ENCODE results near the gene PLB1. TPM values are rescaled to one million over a fixed set of nuclear protein-coding genes. Genes with fewer than 3 reads are reported as not detected.

Gene PLB1
- total RNA-seq, 4 donors from 2014 or later: 1.1 to 6.5 (median 2.3) TPM

GRCh38 chr2:28452534-28453081 is 43.3 kb upstream of the PLB1 start:
- DNase-seq: no peak
- H3K4me3 ChIP-seq: no peak overlapping the region
- H3K27ac ChIP-seq: peak overlapping the region in 3 of 4 donors; percentile 77 to 82 (median 81)
- H3K27me3 ChIP-seq: no peaks in the 10 kb centered on the region
- H3K4me1 ChIP-seq: peaks cover 35 to 61% (median 44%) of the 10 kb centered on the region in 3 donors
- intact Hi-C loops (cut with DNase I): no loop called here
- no peaks in the 10 kb centered on the region for H3K36me3 ChIP-seq
- no peaks in the 10 kb centered on the region for H3K9me3 ChIP-seq
- no peak for TF ChIP-seq POLR2A (IDR thresholded peaks at IDR 0.05)
- peak; percentile 72 to 95 (median 92) for TF ChIP-seq CTCF (IDR thresholded peaks at IDR 0.05)
- 40 to 48% methylated on average over 3 to 7 of the region's 7 CpGs for WGBS, 2 donors

- H3K27ac ChIP-seq: peak overlapping the region; percentile 67 to 82 (median 79)
- H3K27me3 ChIP-seq: no peaks in the 10 kb centered on the region
- H3K4me3 ChIP-seq: no peak overlapping the region
- WGBS, 2 donors: 55 to 56% methylated on average over 2 to 4 of the region's 8 CpGs
- H3K4me1 ChIP-seq: peaks cover 30 to 53% (median 38%) of the 10 kb centered on the region in 3 donors
- TF ChIP-seq CTCF (IDR thresholded peaks at IDR 0.05): no peak
- no peak for TF ChIP-seq POLR2A (IDR thresholded peaks at IDR 0.05)
- H3K36me3 ChIP-seq: no peaks in the 10 kb centered on the region
- no peaks in the 10 kb centered on the region for H3K9me3 ChIP-seq
- DNase-seq: no peak
- intact Hi-C loops (cut with DNase I): no loop called here
Observed at GRCh38 chr2:28453396-28453795, 42.5 kb upstream of the PLB1 start.

DNA sequence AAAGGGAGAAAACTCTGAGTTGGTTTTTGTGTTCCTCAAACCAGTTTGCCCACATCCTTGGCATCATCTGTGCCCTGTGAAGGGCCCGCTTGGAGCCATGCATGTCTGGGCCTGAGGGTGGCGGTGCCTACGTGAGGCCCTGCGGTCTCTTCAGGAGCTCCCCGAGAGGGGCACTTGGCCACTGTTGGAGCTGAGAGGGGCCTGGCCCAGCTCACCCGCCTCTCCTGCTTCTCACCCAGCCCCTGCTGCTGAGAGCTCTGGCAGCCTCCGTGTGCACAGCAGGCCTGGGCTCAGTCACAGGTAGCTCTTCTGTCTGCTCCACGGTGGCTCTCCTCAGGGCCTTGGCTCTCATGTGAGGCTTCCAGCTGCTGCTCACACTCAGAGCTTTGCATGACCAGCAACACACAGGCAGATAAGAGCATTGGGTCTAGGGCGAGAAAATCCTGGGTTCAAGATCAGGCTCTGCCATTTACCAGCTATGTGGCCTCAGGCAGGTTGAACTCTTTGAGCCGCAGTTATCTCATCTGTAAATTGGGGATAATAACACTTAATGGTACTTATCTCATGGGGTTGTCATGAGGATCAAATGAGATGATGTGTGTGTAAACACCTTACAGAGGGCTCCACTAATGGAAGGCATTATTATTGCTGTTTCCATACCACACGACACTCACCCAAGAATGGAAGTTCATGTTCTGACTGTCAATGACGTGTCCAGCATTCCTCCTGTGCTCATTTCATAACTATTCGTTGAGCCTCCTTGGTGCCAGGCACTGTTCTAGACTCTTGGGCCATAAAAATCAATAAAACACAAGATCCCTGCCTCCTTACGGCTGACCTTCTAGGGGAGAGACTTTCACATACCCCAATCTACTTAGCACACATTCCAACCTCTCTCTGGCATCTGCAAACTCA is 41.6 kb upstream of the PLB1 start:
- peaks cover 21 to 44% (median 30%) of the 10 kb centered on the region in 3 donors for H3K4me1 ChIP-seq
- peak in 2 of 6 experiments; percentile 25 to 50 for TF ChIP-seq CTCF (IDR thresholded peaks at IDR 0.05)
- TF ChIP-seq POLR2A (IDR thresholded peaks at IDR 0.05): no peak
- no peaks in the 10 kb centered on the region for H3K9me3 ChIP-seq
- 68 to 75% methylated on average over 6 to 8 of the region's 14 CpGs for WGBS, 2 donors
- DNase-seq: no peak
- intact Hi-C loops (cut with DNase I): no loop called here
- peak overlapping the region; percentile 67 to 82 (median 79) for H3K27ac ChIP-seq
- H3K36me3 ChIP-seq: no peaks in the 10 kb centered on the region
- H3K27me3 ChIP-seq: no peaks in the 10 kb centered on the region
- H3K4me3 ChIP-seq: no peak overlapping the region

DNA sequence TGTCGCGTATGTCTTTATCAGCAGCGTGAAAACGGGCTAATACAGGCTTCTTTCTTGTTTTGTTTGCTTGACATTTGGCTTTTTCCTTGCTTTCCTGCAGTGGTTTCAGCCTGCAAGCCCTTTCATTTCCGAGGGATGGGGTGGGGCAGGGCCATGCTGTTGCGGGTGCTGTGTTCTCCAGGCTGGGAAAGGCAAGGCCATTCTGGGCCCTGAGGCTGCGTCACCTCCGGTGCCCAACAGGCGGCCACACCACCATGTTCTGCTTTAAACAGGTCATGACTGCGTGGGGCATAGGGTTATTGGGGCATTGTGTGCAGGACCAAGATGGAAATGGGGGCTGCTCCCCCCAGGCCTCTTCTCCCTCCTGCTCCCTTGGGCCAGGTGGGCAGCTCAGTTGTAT is 38.6 kb upstream of the PLB1 start:
- H3K27me3 ChIP-seq: no peaks in the 10 kb centered on the region
- intact Hi-C loops (cut with DNase I): no loop called here
- H3K4me1 ChIP-seq: peaks cover 15 to 28% (median 20%) of the 10 kb centered on the region in 3 donors
- H3K36me3 ChIP-seq: no peaks in the 10 kb centered on the region
- H3K4me3 ChIP-seq: no peak overlapping the region
- no peak overlapping the region for H3K27ac ChIP-seq
- TF ChIP-seq CTCF (IDR thresholded peaks at IDR 0.05) (no peak), POLR2A (IDR thresholded peaks at IDR 0.05) (no peak)
- DNase-seq: no peak
- no peaks in the 10 kb centered on the region for H3K9me3 ChIP-seq
- WGBS, 2 donors: 93 to 97% methylated on average over 4 to 10 of the region's 10 CpGs

DNA sequence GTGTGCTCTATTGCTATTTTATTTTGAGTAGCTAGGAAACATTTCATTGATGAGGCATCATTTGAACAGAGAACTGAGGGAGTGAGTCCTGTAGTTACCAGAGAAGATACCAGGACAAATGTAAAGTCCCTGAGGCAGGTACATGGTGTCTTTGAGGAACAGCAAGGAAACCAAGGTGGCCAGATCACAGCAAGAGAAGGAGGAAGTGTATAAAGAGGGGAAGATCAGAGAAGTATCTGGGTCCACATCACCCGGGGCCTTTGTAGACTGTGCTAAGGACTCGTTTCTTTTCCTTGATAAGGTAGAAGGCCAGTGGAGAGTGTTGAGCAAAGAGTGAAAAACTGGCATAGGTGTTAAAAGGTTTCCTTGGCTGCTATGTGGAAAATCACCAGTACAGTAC is 34.8 kb upstream of the PLB1 start:
- WGBS, 2 donors: 62 to 68% methylated on average over 2 of the region's 2 CpGs
- TF ChIP-seq POLR2A (IDR thresholded peaks at IDR 0.05) (no peak), CTCF (IDR thresholded peaks at IDR 0.05) (no peak)
- H3K4me3 ChIP-seq: no peak overlapping the region

More for the DNA sequence above, 34.8 kb upstream of the PLB1 start:
- H3K36me3 ChIP-seq: no peaks in the 10 kb centered on the region
- intact Hi-C loops (cut with DNase I): no loop called here
- DNase-seq: no peak
- no peaks in the 10 kb centered on the region for H3K9me3 ChIP-seq
- no peaks in the 10 kb centered on the region for H3K4me1 ChIP-seq
- no peaks in the 10 kb centered on the region for H3K27me3 ChIP-seq
- H3K27ac ChIP-seq: no peak overlapping the region

All from esophagus squamous epithelium (tissue), 5 donors.